HepG2 (cell line): ENCODE measurements around the gene NAP1L4. TPM values are rescaled to one million over a fixed set of nuclear protein-coding genes. Genes with fewer than 3 reads are reported as not detected.
A peak's percentile ranks its signal among the peaks of the same experiment; 100 is the strongest.

Source experiments
- ATF7 ChIP-seq, 2 experiments: fragments of 450-650 bp in 1 of 2; sonication (generic) in 1 of 2; formaldehyde crosslinking in 1 of 2; IDR thresholded peaks; 2 replicates each; pipeline versions ENCODE4 v1.4.0 to v1.6.1; 2016 to 2020; ENCODE audit warnings: antibody characterized with exemption in 1 of 2, mild to moderate bottlenecking in 1 of 2, missing genetic modification reagents in 1 of 2
- FOXA1 ChIP-seq, 2 experiments: fragments of 450-650 bp in 1 of 2; sonication (generic) in 1 of 2; formaldehyde crosslinking in 1 of 2; IDR thresholded peaks; 2 replicates each; pipeline versions ENCODE4 v1.4.0 to v1.6.1; 2016 to 2020; ENCODE audit warnings: missing genetic modification reagents in 1 of 2
- IRF2 ChIP-seq: IDR thresholded peaks from 2 replicates; pipeline ENCODE4 v1.6.1; 2018; ENCODE audit warnings: missing genetic modification reagents, missing compliant biosample characterization
- KLF12 ChIP-seq: sonication (generic); formaldehyde crosslinking; IDR thresholded peaks from 2 replicates; pipeline ENCODE4 v1.4.0; 2020; ENCODE audit warnings: missing genetic modification reagents, borderline replicate concordance
- MED13 ChIP-seq: sonication (generic); formaldehyde crosslinking; IDR thresholded peaks from 2 replicates; pipeline ENCODE4 v1.5.0; 2020; ENCODE audit warnings: missing genetic modification reagents
- MIXL1 ChIP-seq: IDR thresholded peaks from 2 replicates; pipeline ENCODE4 v1.6.1; 2016
- NAIF1 ChIP-seq: sonication (generic); formaldehyde crosslinking; IDR thresholded peaks from 2 replicates; pipeline ENCODE4 v1.5.0; 2020; ENCODE audit warnings: mild to moderate bottlenecking, missing genetic modification reagents, borderline replicate concordance
- RXRB ChIP-seq: IDR thresholded peaks from 2 replicates; pipeline ENCODE4 v1.6.1; 2016; ENCODE audit warnings: borderline replicate concordance, missing genetic modification reagents, missing compliant biosample characterization
- ZBTB3 ChIP-seq: sonication (generic); formaldehyde crosslinking; IDR thresholded peaks from 2 replicates; pipeline ENCODE4 v1.4.0; 2020; ENCODE audit warnings: low read depth, mild to moderate bottlenecking, moderate library complexity, missing genetic modification reagents, borderline replicate concordance
- ZMAT3 ChIP-seq: sonication (generic); formaldehyde crosslinking; conservative IDR thresholded peaks from 2 replicates; pipeline ENCODE4 v1.7.0; 2021; ENCODE audit warnings: missing genetic modification reagents
- ZMYM2 ChIP-seq: sonication (generic); formaldehyde crosslinking; IDR thresholded peaks from 2 replicates; pipeline ENCODE4 v1.8.0; 2022; ENCODE audit warnings: mild to moderate bottlenecking, missing genetic modification reagents
- ZNF317 ChIP-seq: sonication (generic); formaldehyde crosslinking; IDR thresholded peaks from 2 replicates; pipeline ENCODE4 v1.5.0; 2020; ENCODE audit warnings: mild to moderate bottlenecking, missing genetic modification reagents
- ZNF441 ChIP-seq: sonication (generic); formaldehyde crosslinking; IDR thresholded peaks from 2 replicates; pipeline ENCODE4 v1.7.0; 2021; ENCODE audit warnings: missing genetic modification reagents, borderline replicate concordance
- polyA plus RNA-seq, 8 experiments: library from polyadenylated mRNA; depleted of rRNA in 3 of 8; stranded (reverse) in 7 of 8; unstranded in 1 of 8; fragments of >200 nt; fragmentation: Illumina TruSeq in 4 of 8; extraction: Trizol in 4 of 8; gene quantifications; 2 replicates each; pipeline versions ENCODE4 v1.2.1 to v1.2.3, GENCODE V29; 2011 to 2016; ENCODE audit warnings: low read depth in 4 of 8, missing spikeins in 1 of 8, mixed read lengths in 1 of 8; ENCODE audit not compliant: insufficient read depth in 1 of 8
- total RNA-seq, 5 experiments: library from RNA; depleted of rRNA; stranded (reverse); fragments of >200 nt; fragmentation: Illumina TruSeq; extraction: Trizol; gene quantifications; 2 replicates each; pipeline ENCODE4 v1.2.3, GENCODE V29; 2016; ENCODE audit warnings: low read depth in 1 of 5
- TF ChIP-seq, protein P1 (sequence below): IDR thresholded peaks from 2 replicates; pipeline ENCODE4 v1.6.1; 2016; ENCODE audit warnings: low read depth, control low read depth
- TF ChIP-seq, protein P2 (sequence below): sonication (generic); formaldehyde crosslinking; conservative IDR thresholded peaks from 2 replicates; pipeline ENCODE4 v1.4.0; 2020; ENCODE audit warnings: mild to moderate bottlenecking, missing genetic modification reagents, moderate library complexity
- TF ChIP-seq, protein P3 (sequence below): fragments of 450-650 bp; IDR thresholded peaks from 2 replicates; pipeline ENCODE4 v1.6.1; 2017
- TF ChIP-seq, protein P4 (sequence below): sonication (generic); formaldehyde crosslinking; IDR thresholded peaks from 2 replicates; pipeline ENCODE4 v1.5.0; 2020; ENCODE audit warnings: missing genetic modification reagents, mild to moderate bottlenecking, borderline replicate concordance

NAP1L4 gene
- total and polyA plus RNA-seq, 2 of the 13 experiments (the other 11 are each of a cell fraction or from before 2014, with no cell fraction given), result 64.0 to 186 TPM

DNA sequence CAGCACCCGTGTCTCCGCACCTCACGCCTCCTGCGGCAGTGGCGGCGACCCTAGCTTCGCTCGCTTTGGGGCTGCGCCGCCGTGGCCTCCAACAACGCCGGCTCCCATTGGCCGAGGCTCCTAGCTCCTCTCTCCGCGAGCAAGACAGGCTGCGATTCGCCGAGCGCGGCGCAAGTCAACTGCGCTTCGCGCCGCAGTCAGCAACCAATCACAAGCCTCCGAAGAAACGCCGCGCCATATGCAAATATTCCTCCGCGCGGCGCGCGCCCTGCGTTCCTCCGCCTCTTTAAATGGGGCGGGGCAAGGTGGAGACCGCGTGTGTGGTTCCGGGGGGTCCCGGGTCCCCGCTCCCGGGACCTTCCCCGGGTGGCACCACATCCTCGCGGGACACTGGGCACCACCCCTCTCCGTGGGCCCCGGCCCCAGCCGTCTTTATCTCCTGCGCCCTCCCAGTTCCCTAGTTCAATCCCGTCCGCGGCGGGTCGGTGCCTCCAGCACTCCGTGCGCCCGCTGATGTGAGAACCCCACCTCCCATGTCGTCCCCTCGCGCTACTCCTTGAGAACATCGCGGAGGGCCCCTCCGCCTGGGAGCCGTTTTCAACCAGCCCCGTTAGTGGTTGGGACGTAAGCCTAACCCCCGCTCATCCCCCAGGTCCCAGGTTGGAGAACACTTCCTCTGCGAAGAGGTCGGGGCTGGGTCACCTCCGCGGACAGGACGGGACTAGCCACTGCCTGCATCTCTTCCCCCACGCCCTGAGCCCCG lies at the start of gene NAP1L4 (continued):
- TF ChIP-seq ZNF317, result 0 out of 2 replicates have a peak, but pooled peaks have one; percentile 36
- TF ChIP-seq, protein P1, sequence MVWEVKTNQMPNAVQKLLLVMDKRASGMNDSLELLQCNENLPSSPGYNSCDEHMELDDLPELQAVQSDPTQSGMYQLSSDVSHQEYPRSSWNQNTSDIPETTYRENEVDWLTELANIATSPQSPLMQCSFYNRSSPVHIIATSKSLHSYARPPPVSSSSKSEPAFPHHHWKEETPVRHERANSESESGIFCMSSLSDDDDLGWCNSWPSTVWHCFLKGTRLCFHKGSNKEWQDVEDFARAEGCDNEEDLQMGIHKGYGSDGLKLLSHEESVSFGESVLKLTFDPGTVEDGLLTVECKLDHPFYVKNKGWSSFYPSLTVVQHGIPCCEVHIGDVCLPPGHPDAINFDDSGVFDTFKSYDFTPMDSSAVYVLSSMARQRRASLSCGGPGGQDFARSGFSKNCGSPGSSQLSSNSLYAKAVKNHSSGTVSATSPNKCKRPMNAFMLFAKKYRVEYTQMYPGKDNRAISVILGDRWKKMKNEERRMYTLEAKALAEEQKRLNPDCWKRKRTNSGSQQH, result peak; percentile 91; the same call in 1 of the 2 replicates
- no peak for TF ChIP-seq ZBTB3 (CRISPR knock-in tag)
- TF ChIP-seq MIXL1 (CRISPR knock-in tag), result no peak
- TF ChIP-seq ZMAT3 (CRISPR knock-in tag), result no peak
- TF ChIP-seq ZNF441 (CRISPR knock-in tag), result no peak
- TF ChIP-seq, protein P2, sequence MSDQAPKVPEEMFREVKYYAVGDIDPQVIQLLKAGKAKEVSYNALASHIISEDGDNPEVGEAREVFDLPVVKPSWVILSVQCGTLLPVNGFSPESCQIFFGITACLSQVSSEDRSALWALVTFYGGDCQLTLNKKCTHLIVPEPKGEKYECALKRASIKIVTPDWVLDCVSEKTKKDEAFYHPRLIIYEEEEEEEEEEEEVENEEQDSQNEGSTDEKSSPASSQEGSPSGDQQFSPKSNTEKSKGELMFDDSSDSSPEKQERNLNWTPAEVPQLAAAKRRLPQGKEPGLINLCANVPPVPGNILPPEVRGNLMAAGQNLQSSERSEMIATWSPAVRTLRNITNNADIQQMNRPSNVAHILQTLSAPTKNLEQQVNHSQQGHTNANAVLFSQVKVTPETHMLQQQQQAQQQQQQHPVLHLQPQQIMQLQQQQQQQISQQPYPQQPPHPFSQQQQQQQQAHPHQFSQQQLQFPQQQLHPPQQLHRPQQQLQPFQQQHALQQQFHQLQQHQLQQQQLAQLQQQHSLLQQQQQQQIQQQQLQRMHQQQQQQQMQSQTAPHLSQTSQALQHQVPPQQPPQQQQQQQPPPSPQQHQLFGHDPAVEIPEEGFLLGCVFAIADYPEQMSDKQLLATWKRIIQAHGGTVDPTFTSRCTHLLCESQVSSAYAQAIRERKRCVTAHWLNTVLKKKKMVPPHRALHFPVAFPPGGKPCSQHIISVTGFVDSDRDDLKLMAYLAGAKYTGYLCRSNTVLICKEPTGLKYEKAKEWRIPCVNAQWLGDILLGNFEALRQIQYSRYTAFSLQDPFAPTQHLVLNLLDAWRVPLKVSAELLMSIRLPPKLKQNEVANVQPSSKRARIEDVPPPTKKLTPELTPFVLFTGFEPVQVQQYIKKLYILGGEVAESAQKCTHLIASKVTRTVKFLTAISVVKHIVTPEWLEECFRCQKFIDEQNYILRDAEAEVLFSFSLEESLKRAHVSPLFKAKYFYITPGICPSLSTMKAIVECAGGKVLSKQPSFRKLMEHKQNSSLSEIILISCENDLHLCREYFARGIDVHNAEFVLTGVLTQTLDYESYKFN (CRISPR knock-in tag), result peak; percentile 48
- TF ChIP-seq FOXA1 (IDR thresholded peaks at IDR 0.05), result no peak
- peak; percentile 31; the same call in 1 of the 2 replicates for TF ChIP-seq FOXA1 (CRISPR knock-in tag; IDR thresholded peaks at IDR 0.05)
- TF ChIP-seq NAIF1, result peak; percentile 19; the same call in 1 of the 2 replicates
- TF ChIP-seq, protein P3, sequence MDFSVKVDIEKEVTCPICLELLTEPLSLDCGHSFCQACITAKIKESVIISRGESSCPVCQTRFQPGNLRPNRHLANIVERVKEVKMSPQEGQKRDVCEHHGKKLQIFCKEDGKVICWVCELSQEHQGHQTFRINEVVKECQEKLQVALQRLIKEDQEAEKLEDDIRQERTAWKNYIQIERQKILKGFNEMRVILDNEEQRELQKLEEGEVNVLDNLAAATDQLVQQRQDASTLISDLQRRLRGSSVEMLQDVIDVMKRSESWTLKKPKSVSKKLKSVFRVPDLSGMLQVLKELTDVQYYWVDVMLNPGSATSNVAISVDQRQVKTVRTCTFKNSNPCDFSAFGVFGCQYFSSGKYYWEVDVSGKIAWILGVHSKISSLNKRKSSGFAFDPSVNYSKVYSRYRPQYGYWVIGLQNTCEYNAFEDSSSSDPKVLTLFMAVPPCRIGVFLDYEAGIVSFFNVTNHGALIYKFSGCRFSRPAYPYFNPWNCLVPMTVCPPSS, result no peak
- no peak for TF ChIP-seq ZMYM2
- TF ChIP-seq KLF12 (CRISPR knock-in tag), result peak; percentile 17; the same call in 1 of the 2 replicates
- TF ChIP-seq MED13 (CRISPR knock-in tag), result no peak
- TF ChIP-seq IRF2, result no peak
- no peak for TF ChIP-seq RXRB
- TF ChIP-seq ATF7 (IDR thresholded peaks at IDR 0.05), result no peak
- no peak for TF ChIP-seq ATF7 (CRISPR knock-in tag; IDR thresholded peaks at IDR 0.05)
- TF ChIP-seq, protein P4, sequence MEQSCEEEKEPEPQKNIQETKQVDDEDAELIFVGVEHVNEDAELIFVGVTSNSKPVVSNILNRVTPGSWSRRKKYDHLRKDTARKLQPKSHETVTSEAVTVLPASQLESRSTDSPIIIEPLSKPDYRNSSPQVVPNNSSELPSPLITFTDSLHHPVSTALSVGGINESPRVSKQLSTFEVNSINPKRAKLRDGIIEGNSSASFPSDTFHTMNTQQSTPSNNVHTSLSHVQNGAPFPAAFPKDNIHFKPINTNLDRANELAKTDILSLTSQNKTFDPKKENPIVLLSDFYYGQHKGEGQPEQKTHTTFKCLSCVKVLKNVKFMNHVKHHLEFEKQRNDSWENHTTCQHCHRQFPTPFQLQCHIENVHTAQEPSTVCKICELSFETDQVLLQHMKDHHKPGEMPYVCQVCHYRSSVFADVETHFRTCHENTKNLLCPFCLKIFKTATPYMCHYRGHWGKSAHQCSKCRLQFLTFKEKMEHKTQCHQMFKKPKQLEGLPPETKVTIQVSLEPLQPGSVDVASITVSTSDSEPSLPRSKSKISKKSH (CRISPR knock-in tag), result 0 out of 2 replicates have a peak, but pooled peaks have one; percentile 77
